GM21447 (cell line): ENCODE data around the gene MAMDC2.

Source experiments
- ATAC-seq: cut with Tn5 transposase; IDR thresholded peaks from one replicate; pipeline ENCODE4 v1.9.1; 2021; ENCODE audit not compliant: unreplicated experiment

Gene MAMDC2

GRCh38 chr9:70130266-70130665, 86.6 kb downstream of the MAMDC2 start:
- no peak for ATAC-seq

- no peak for ATAC-seq
Measured at GRCh38 chr9:70131296-70131695, 87.6 kb downstream of the MAMDC2 start.

GRCh38 chr9:70133253-70134208, 89.9 kb downstream of the MAMDC2 start:
- no peak for ATAC-seq

- ATAC-seq, result no peak
Measured at GRCh38 chr9:70134360-70134759, 90.7 kb downstream of the MAMDC2 start.

GRCh38 chr9:70135176-70135575, 91.5 kb downstream of the MAMDC2 start:
- ATAC-seq, result no peak

GRCh38 chr9:70136632-70137031, 93.0 kb downstream of the MAMDC2 start:
- ATAC-seq, result no peak

- ATAC-seq, result no peak
Measured at GRCh38 chr9:70137577-70137976, 93.9 kb downstream of the MAMDC2 start.

- ATAC-seq, result no peak
Measured at GRCh38 chr9:70142101-70142500, 98.5 kb downstream of the MAMDC2 start.

- ATAC-seq, result no peak
Measured at GRCh38 chr9:70143394-70144130, 99.9 kb downstream of the MAMDC2 start.

GRCh38 chr9:70144131-70144503, 100.5 kb downstream of the MAMDC2 start:
- no peak for ATAC-seq

- ATAC-seq, result no peak
Measured at GRCh38 chr9:70145981-70146380, 102.3 kb downstream of the MAMDC2 start.

- ATAC-seq, result no peak
Measured at GRCh38 chr9:70147196-70147595, 103.5 kb downstream of the MAMDC2 start.

- no peak for ATAC-seq
Measured at GRCh38 chr9:70147651-70148050, 104.0 kb downstream of the MAMDC2 start.

- no peak for ATAC-seq
Measured at GRCh38 chr9:70152350-70152749, 108.7 kb downstream of the MAMDC2 start.

GRCh38 chr9:70156729-70157128, 113.1 kb downstream of the MAMDC2 start:
- ATAC-seq, result no peak

- no peak for ATAC-seq
Measured at GRCh38 chr9:70159630-70160029, 116.0 kb downstream of the MAMDC2 start.

- no peak for ATAC-seq
Measured at GRCh38 chr9:70160686-70161600, 117.3 kb downstream of the MAMDC2 start.

GRCh38 chr9:70165006-70165602, 121.5 kb downstream of the MAMDC2 start:
- no peak for ATAC-seq

GRCh38 chr9:70168521-70168920, 124.9 kb downstream of the MAMDC2 start:
- ATAC-seq, result no peak

- ATAC-seq, result no peak
Measured at GRCh38 chr9:70169222-70169621, 125.6 kb downstream of the MAMDC2 start.
